Large intestine (tissue), 3 donors: Measurements from ENCODE around the gene CCDC69. TPM values are rescaled to one million over a fixed set of nuclear protein-coding genes. Genes with fewer than 3 reads are reported as not detected.
"Not testable (repeated sequence)": the region's sequence is repeated elsewhere in the genome, so short reads cannot be mapped to it uniquely, and the experiment has no call there.

ENCODE experiments used
- DNase-seq, 2 donors: peaks; one replicate each; pipeline versions ENCODE4 v3.0.0 to v3.0.0-alpha.2; 2013
- H3K27ac ChIP-seq: one replicate; pipeline ENCODE4 v1.5.1; 2013; ENCODE audit warnings: low read length
- H3K27me3 ChIP-seq: 2 replicates; pipeline ENCODE4 v1.6.1; 2013; ENCODE audit warnings: low read length; ENCODE audit not compliant: control insufficient read depth, insufficient read depth
- H3K36me3 ChIP-seq: 2 replicates; pipeline ENCODE4 v1.6.1; 2013; ENCODE audit warnings: low read length; ENCODE audit not compliant: control insufficient read depth, insufficient read depth
- H3K4me1 ChIP-seq: one replicate; pipeline ENCODE4 v1.6.1; 2013; ENCODE audit warnings: low read length; ENCODE audit not compliant: control insufficient read depth, insufficient read depth
- H3K4me3 ChIP-seq: one replicate; pipeline ENCODE4 v1.5.1; 2013; ENCODE audit warnings: low read length
- H3K9me3 ChIP-seq: one replicate; pipeline ENCODE4 v1.6.1; 2013; ENCODE audit warnings: mild to moderate bottlenecking, low read depth, low read length, moderate library complexity; ENCODE audit not compliant: control insufficient read depth
- WGBS: methylation state at CpG from one replicate; pipeline ENCODE4 v1.1.5; 2013; ENCODE audit warnings: low lambda C conversion rate; ENCODE audit not compliant: insufficient coverage; 5-methylcytosine and 5-hydroxymethylcytosine counted together
- polyA plus RNA-seq: library from polyadenylated mRNA; unstranded; fragments of 120-200 nt; gene quantifications from one replicate; pipeline ENCODE4 v1.2.1, GENCODE V29; 2013

Gene CCDC69
- polyA plus RNA-seq, 1 donor, result 45.3 TPM

DNA sequence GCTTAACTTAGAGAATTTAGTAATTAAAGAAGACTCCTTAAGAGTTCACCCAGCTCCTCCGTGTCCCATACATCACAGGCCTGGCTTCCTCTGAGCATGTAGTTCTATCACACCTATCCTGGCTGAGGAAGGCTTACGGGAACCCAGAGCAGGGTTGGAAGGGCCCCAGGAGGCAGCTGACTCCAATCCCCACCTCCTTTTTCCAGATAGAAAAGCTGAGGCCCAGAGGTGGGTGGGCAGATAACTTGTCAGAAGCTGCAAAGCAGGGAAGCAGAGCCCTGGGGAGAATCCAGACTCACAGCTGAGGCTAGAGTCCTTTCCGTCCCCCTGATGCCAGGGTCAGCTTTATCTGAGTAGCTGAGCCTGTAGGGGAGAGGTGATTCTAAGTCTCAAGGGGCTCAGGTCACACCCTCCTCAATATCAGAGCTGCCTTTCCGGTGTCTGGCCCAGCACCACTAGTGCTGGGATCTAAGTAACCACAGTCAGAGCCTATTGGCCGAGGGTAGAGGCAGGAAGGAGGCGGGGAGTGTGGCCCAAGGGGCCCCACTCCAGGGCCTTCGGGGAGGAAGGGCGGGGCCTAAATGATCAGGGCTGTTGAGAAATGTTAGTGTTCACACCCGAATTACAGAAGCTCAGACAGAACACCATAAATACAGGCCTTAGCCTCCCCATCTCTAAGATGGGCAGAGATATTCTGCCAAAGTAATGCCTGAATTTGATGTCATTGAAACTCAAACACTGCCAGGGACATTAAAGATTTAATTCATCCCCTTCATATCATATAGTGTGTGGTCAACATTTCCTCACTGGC lies 9.9 kb downstream of the CCDC69 start:
- Histone ChIP-seq H3K27me3 (no peaks in the 10 kb centered on the region), H3K27ac (peak overlapping the region; percentile 92), H3K9me3 (no peaks in the 10 kb centered on the region), H3K4me3 (no peak overlapping the region), H3K36me3 (no peaks in the 10 kb centered on the region), H3K4me1 (peaks cover 22% of the 10 kb centered on the region)
- no CpG with 5 or more reads among the region's 9 CpGs for WGBS
- peak; percentile 87 to 96 for DNase-seq

DNA sequence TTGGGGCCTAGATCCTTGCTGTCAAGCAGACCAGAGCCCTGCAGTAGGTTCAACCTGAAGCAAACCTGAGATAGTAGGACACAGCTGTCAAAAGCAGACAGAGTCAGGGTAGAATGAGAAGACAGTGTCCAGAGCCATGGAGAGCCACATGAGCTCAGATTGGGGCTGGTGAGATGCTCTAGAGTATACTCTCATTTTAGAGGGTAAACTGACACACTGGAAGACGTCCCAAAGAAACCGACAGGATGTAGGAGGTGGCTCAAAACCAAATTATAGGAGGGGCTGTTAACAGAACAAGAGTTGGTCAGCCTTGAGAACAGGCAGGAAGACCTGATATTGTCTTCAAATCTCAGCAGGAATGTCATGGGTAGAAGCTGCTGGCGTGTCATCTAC lies 11.5 kb downstream of the CCDC69 start:
- Histone ChIP-seq H3K4me3 (no peak overlapping the region), H3K27me3 (no peaks in the 10 kb centered on the region), H3K4me1 (peaks cover 17% of the 10 kb centered on the region), H3K27ac (no peak overlapping the region), H3K9me3 (no peaks in the 10 kb centered on the region), H3K36me3 (no peaks in the 10 kb centered on the region)
- WGBS, result no CpG with 5 or more reads among the region's 3 CpGs
- no peak for DNase-seq

DNA sequence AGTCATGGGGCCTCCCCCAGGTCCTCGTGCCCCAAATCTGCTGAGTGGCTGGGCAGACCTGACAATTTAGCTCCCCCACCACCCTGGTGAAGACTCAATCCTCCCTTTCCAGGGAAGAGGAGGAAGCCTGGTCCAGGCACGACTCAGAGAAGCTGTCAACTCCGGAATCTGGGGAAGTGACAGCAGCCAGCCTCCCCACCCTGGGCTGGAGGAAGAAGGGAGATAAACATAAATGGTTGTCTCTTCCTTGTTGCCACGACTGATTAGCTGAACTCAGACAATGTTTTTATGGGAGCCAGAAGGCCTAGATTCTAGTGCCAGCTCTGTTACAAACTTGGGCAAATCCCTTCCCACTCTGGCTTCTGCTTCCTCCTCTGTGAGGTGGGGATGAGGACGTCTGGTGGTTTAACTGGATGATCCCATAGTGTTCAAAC lies 15.4 kb downstream of the CCDC69 start:
- no CpG with 5 or more reads among the region's 5 CpGs for WGBS
- H3K9me3 ChIP-seq, result no peaks in the 10 kb centered on the region
- H3K4me1 ChIP-seq, result peaks cover 2% of the 10 kb centered on the region

DNA sequence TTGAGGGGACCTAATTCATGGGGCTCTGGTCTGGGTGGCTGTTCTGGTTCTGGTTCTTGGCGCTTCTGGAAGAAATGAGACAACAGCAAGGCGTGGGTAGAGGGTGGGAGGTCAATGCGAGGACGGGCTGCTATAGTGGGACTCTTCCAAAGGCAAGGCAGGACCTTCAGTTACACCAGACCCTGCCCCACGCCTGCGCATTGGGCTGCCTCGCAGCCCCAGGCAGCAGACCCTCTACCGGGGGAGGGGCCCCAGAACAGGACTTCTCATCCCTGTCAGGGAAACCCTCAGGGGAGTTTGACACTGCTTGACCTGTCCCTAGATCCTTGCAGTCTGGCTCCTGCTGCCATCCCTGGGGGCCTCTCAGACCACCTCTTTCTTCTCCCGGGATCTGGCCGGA lies 18.5 kb downstream of the CCDC69 start:
- Histone ChIP-seq H3K4me3 (no peak overlapping the region), H3K36me3 (peaks cover 12% of the 10 kb centered on the region), H3K9me3 (no peaks in the 10 kb centered on the region), H3K27me3 (no peaks in the 10 kb centered on the region), H3K4me1 (no peaks in the 10 kb centered on the region), H3K27ac (no peak overlapping the region)
- DNase-seq, result no peak
- 75% methylated on average over 2 of the region's 10 CpGs for WGBS

More for the DNA sequence above, 15.4 kb downstream of the CCDC69 start:
- Histone ChIP-seq H3K36me3 (peaks cover 2% of the 10 kb centered on the region), H3K27me3 (no peaks in the 10 kb centered on the region), H3K4me3 (no peak overlapping the region), H3K27ac (no peak overlapping the region)
- no peak for DNase-seq

DNA sequence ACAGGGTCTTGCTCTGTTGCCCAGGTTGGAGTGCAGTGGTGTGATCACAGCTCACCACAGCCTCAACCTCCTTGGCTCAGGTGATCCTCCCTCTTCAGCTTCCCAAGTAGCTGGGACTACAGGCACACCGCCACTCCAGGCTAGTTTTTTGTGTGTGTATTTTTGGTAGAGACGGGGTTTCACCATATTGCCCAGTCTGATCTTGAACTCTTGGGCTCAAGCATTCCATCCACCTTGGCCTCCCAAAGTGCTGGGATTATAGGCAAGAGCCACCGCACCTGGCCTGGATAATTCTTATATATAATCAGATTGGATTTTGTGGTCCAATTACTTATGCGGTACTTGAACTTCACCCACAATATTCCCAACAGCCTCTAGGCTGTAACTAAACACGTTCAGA lies 19.8 kb downstream of the CCDC69 start:
- H3K4me1 ChIP-seq, result no peaks in the 10 kb centered on the region
- no peaks in the 10 kb centered on the region for H3K27me3 ChIP-seq
- no peak overlapping the region for H3K27ac ChIP-seq
- H3K9me3 ChIP-seq, result no peaks in the 10 kb centered on the region
- no peak for DNase-seq
- H3K36me3 ChIP-seq, result peaks cover 12% of the 10 kb centered on the region
- no peak overlapping the region for H3K4me3 ChIP-seq
- WGBS, result no CpG with 5 or more reads among the region's 5 CpGs

DNA sequence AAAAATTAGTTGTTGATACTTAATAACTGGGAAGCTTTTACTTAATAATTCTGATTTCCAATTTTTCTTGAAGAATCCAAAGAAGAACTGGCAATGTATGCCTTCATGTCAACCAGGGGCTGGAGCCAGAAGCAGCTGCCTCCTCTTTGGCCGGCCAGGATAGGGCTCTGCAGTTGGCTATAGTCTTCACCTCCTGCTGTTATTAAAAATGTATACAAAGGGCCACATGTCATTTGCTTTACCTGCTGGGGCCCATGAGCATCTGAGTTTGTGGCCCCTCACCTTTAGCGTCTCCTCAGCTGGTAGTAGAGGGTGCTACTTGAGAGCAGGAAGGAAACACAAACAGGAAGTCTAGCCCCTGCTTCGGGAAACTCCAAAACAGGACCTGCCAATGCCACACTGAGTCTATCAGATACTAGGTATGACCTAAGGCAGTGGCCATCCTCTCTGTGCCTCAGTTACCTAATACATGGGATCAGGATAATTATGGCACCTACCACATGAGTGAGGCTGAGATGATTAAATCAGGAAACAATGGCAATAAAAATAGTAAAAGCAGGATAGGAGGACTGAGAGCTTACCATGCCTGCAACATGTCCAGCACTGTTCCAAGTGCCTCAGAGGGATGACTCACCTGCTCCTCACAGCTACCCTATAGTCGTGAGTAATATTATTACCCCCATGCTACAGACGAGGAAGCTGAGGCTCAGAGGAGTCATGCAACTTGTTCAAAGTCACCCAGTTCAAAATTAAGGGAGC lies 21.3 kb downstream of the CCDC69 start:
- Histone ChIP-seq H3K9me3 (no peaks in the 10 kb centered on the region), H3K27me3 (no peaks in the 10 kb centered on the region), H3K4me3 (no peak overlapping the region), H3K4me1 (no peaks in the 10 kb centered on the region), H3K27ac (no peak overlapping the region), H3K36me3 (peaks cover 15% of the 10 kb centered on the region)
- WGBS, result no CpG with 5 or more reads among the region's 5 CpGs
- DNase-seq, result no peak

DNA sequence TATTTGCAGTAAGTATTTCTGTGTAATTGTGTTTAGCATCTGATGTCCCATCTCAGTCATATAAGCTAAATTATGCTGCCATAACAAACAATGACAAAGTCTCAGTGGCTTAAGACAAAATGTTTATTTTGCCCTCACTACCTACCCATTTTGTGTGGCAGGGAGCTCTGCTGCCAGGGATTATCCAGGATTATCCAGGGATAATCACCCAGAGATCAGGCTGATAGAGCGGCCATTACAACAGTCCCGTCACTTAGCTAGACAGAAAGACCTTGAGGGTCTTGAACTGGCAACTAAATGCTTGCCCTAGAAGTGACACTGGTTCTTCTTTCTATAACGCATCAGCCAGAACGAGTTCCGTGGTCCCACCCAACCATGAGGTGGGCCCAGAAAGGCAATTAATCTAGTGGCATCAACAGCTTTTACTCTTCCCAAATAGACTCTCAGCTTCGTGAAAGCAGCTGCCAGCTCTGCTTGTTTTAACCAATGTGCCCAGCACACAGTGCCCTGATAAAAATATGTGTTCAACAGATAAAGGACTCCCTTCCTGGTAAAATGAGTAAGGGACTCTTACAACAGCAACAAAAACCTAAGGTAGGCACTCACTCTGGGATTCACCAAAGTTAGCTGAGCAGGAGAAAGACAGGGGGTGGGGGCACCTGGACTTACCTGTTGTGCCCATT lies 22.8 kb downstream of the CCDC69 start:
- H3K9me3 ChIP-seq, result no peaks in the 10 kb centered on the region
- H3K36me3 ChIP-seq, result peaks cover 21% of the 10 kb centered on the region
- no peaks in the 10 kb centered on the region for H3K27me3 ChIP-seq
- no peak for DNase-seq
- WGBS, result no CpG with 5 or more reads among the region's 6 CpGs
- H3K27ac ChIP-seq, result no peak overlapping the region
- H3K4me1 ChIP-seq, result no peaks in the 10 kb centered on the region
- no peak overlapping the region for H3K4me3 ChIP-seq

DNA sequence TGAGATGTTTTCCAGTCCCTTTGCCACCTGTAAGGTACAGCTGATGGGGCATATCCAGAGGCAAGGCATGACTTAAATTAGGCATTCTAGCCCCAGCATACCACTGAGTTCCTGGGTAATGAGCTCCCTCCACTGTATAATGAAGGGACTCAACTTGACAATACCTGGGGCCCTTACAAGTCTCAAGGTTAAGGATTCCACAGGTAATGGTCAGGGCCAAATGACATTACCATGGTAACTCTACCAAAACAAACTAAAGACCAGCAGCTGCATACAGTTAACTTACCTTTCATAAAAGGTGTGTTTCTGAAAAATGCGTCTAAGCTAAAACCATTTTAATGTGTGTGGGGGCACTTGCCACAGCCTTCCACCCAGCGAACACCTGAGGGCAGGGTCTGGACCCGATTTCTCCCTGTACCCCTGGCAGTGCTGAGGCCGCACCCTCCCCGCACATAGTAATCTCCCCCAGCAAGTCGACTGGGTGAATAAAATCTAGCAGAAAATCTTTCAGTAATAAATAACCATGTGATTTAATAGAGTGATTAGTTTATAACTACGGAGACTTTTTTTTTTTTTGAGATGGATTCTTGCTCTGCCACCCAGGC lies 24.2 kb downstream of the CCDC69 start:
- Histone ChIP-seq H3K27ac (no peak overlapping the region), H3K9me3 (no peaks in the 10 kb centered on the region), H3K27me3 (no peaks in the 10 kb centered on the region), H3K36me3 (peaks cover 19% of the 10 kb centered on the region), H3K4me1 (no peaks in the 10 kb centered on the region), H3K4me3 (no peak overlapping the region)
- WGBS, result no CpG with 5 or more reads among the region's 7 CpGs
- DNase-seq, result no peak

DNA sequence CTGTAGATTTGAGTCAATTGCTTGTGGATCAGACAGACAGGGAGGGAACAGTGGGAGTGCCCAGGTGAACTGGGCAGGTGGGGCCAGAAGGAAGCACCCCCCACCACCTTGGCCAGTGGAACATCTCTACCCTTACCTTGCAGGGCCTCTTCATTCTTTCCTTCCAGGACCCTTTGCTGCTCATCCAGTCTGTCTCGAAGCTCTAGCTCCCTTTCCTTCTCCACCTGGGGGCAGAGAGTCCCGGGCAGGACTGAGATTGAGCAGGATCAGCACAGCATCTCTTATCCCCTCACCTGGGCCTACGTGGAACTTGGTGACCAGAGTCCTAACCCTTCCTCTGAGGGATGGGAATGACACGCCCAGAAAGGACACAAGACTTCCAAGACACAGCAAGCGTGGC lies 25.0 kb downstream of the CCDC69 start:
- no peak overlapping the region for H3K27ac ChIP-seq
- WGBS, result 60% methylated on average over 1 of the region's 5 CpGs
- H3K9me3 ChIP-seq, result no peaks in the 10 kb centered on the region
- no peak for DNase-seq
- H3K36me3 ChIP-seq, result peaks cover 19% of the 10 kb centered on the region
- H3K27me3 ChIP-seq, result no peaks in the 10 kb centered on the region
- H3K4me1 ChIP-seq, result no peaks in the 10 kb centered on the region
- H3K4me3 ChIP-seq, result no peak overlapping the region

DNA sequence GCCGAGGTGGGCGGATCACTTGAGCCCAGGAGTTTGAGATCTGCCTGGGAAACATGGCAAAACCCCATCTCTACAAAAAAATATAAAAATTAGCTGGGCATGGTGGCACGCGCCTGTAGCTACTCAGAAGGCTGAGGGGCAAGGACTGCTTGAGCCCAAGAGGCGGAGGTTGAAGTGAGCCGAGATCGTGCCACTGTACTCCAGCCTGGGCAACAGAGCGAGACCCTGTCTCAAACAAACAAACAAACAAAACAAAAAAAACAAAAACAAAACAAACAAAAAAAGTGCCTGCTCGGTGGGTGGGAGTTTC lies 26.6 kb downstream of the CCDC69 start:
- DNase-seq, H3K4me3 ChIP-seq, H3K9me3 ChIP-seq, H3K27ac ChIP-seq, H3K27me3 ChIP-seq, H3K4me1 ChIP-seq: not testable (repeated sequence)
- H3K36me3 ChIP-seq, result peaks cover 15% of the 10 kb centered on the region
- 93% methylated on average over 5 of the region's 9 CpGs for WGBS
